Endometrial microvascular endothelial cells (primary cell): ENCODE measurements around the gene ZFHX3. TPM values are rescaled to one million over a fixed set of nuclear protein-coding genes. Genes with fewer than 3 reads are reported as not detected.
"Not testable (repeated sequence)": the region's sequence is repeated elsewhere in the genome, so short reads cannot be mapped to it uniquely, and the experiment has no call there.

Source experiments
- in situ Hi-C: cut with HindIII; loops from 2 replicates; pipeline ENCODE4 v1.10.0; 2017; ENCODE audit warnings: low sequenced_read_pairs, low pct_unique_long_range_greater_than_20kb; ENCODE audit errors: inconsistent ontology term
- total RNA-seq: library from RNA; depleted of rRNA; stranded (reverse); fragments of >200 nt; gene quantifications from one replicate; pipeline ENCODE4 v1.2.3, GENCODE V29; 2015; ENCODE audit errors: inconsistent ontology term

Gene ZFHX3
- total RNA-seq, 1 donor from 2014 or later = 2.1 TPM

DNA sequence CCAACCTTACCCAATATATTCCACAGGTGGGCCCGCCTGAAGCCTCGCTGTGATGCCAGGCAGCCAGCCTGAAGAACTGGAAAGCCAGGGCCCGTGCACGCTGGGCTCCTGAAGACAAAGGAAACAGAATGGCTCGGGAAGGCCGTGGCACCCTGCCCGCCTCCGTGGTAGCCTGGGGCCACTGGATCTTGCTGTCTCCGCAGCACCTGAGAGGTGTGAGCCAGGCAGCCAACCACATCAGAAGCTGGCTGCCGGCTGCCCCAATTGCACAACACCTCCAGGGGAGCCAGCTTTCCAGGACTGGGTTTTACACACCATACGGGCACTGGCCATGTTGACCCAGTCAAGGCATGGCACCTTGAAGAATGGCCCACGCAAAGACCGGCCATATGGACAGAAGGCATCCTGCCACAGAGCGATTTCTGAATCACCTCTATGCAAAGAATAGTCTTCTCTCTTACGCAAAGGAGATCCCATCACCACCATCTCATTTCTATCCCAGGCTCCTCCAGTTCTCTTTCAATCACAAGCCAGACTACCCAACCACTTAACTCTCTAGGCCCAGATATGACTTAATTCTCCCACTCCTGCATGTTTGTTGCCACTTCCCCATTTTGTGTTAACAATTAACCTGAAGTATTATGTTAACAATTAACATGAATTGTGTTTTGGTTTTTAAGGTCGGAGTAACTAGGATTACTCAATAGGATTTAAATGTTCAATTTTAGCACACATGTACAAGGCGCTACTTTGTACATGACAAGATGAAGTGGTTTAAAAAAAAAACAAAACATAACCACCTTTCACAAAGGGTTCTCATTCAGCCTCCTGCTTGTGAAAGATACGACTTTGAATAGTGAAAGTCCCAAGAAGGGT is 32.1 kb downstream of the ZFHX3 start:
- in situ Hi-C loops = no loop called here

DNA sequence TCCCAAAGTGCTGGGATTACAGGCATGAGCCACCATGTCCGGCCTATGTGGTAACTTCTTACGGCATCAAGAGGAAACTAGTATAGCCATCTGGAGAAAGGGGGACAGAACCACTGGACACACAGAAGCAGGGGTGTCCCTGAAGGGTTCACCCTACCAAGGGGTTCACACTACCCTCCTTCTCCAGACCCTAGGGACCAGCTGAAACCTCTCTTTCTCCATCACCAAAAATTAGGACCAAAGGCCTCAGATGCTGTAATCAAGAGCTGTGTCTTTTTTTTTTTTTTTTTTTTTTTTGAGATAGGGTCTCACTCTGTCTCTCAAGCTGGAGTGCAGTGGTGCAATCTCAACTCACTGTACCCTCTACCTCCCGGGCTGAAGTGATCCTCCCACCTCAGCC is 33.2 kb downstream of the ZFHX3 start:
- in situ Hi-C loops = no loop called here

DNA sequence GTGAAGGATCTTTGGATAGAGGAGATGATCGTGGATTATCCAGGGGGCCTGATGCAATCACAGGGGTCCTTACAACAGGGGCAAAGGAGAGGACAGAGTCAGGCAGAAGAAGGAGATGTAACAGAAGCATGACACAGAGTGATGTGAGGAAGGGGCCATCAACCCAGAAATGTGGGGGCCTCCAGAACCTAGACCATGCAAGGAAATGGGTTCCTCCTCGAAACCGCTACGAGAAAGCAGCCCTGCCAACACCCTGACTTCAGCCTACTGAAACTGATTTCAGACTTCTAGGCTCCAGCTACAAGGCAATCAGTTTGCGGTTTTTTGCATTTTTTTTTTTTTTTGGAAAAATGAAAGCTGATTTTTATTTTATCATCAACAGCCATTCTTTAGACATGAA is 34.0 kb downstream of the ZFHX3 start:
- in situ Hi-C loops = no loop called here

DNA sequence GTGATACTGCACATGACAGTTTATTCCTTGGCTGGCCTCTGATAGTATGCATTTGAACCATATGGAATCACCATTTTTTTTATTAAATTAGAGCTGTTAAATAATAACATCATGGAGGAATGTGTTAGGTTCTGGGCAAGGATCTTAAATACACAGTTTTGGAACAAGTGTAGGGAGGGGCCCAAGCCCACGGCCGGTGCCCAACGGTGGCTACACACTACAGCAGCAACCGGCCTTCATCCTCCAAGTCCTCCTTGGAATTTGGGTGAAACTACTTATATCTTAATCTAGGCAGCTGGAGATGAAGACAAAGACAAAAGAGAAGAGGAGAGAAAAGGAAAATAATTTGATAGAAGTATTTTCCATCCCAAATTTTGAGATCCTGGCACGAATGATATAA is 35.6 kb downstream of the ZFHX3 start:
- in situ Hi-C loops = no loop called here

GRCh38 chr16:73011926-73012325 is 36.0 kb downstream of the ZFHX3 start:
- in situ Hi-C loops = no loop called here

GRCh38 chr16:73010150-73010676 is 37.7 kb downstream of the ZFHX3 start:
- in situ Hi-C loops = no loop called here

GRCh38 chr16:73009710-73010109 is 38.2 kb downstream of the ZFHX3 start:
- in situ Hi-C loops = not testable (repeated sequence)

GRCh38 chr16:73006026-73006425 is 41.9 kb downstream of the ZFHX3 start:
- in situ Hi-C loops = no loop called here

GRCh38 chr16:73002866-73003265 is 45.1 kb downstream of the ZFHX3 start:
- in situ Hi-C loops = no loop called here

- in situ Hi-C loops = no loop called here
These were observed 46.9 kb downstream of the ZFHX3 start for GRCh38 chr16:73000907-73001521.

DNA sequence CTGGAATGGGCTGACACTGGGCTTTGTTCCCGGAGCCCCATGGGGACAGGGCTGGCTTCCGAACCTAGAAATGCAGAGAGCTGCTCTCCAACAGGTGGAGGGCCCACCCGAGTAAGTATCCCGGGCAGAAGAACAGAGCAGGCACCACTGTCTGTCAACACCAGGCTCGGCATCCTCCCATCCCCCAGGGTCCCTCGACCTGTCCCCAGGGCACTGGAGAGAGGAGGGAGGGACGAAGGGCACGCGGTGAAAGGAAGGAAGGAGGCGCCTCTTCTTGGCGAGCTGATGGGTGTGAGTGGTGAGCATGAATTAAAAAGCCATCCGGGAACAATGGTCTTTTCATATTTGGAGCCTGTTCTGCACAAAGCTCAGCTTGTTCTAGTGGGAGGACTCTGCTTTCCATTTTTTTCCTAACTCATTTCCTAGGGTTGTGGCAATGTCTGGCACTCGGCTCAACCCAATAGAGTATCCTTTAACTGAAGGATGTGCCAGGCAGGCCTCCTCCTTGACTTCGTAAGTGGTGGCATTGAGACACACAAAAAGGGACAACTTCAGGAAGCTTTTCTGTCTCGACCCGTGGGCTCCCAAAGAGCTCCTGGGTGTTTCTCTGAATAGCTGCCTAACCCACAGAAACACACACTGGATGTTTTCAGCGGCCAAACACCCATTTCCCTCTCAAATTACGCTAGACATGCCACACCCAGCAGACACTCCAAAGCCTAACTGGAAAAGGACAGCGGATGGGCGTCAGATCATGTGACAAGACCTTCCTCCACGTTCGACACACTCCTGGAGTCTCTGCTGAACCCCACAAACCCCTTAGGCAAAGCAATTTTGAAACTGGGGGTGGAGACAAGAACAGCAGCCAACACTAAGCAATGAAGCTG is 47.7 kb downstream of the ZFHX3 start:
- in situ Hi-C loops = no loop called here

GRCh38 chr16:72999541-73000019 is 48.3 kb downstream of the ZFHX3 start:
- in situ Hi-C loops = no loop called here

GRCh38 chr16:72997141-72997542 is 50.8 kb downstream of the ZFHX3 start:
- in situ Hi-C loops = no loop called here

DNA sequence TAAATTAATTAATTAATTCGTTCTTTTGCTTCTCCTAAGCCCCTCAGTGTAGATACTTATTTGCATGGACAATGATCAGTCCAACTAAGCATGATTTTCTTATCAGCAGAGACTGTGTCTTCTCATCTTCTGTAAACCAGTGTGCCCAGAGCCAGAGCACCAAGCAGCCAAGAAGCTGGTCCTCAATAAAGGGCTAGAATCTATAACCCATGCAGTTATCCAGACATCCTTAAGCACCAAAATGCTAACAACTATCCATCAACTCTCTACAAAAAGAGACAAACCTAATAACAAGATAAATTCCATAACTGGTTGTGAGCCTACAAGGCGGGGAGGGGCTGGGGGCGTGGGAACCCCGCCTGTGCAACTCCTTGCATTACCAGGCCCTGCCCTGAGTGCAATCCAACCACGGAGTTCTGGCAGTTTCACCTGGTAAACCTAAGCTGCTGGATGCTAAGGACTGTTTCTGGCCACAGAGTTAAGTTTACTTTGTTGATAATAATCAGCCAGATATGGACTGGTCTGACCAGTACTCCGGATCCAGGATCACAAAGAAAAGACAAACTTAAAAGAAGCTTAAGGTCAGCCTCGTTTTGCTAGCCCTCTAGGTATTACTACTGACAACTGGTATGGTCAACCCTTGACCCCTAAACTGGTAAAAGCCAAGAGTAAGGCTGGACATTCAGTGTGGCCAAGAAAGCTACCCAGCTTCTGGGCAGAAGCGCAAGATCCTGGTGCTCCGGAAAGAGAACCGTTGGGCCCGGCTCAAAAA is 51.5 kb downstream of the ZFHX3 start:
- in situ Hi-C loops = no loop called here

DNA sequence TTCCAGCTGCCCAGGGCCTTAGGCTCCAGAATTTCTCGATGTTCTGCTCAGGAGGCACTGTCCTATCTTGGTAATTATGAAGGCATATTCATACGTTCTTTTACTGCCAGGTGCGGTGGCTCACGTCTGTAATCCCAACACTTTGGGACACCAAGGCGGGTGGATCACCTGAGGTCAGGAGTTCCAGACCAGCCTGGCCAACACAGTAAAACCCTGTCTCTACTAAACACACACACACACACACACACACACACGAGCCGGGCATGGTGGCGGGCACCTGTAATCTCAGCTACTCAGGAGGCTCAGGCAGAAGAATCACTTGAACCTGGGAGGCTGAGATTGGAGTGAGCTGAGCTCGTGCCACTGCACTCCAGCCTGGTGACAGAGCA is 52.1 kb downstream of the ZFHX3 start:
- in situ Hi-C loops = not testable (repeated sequence)

- in situ Hi-C loops = no loop called here
These were observed 52.6 kb downstream of the ZFHX3 start for GRCh38 chr16:72995151-72995881.

- in situ Hi-C loops = no loop called here
These were observed 55.8 kb downstream of the ZFHX3 start for GRCh38 chr16:72992142-72992601.

GRCh38 chr16:72991644-72992043 is 56.3 kb downstream of the ZFHX3 start:
- in situ Hi-C loops = no loop called here
